ENCODE data around the gene FAM193A.
"Not testable (repeated sequence)": the region's sequence is repeated elsewhere in the genome, so short reads cannot be mapped to it uniquely, and the experiment has no call there.

Gene FAM193A

GRCh38 chr4:2516635-2517034 lies 19.8 kb upstream of the FAM193A start:
- no peak for DNase-seq (ENCODE audit: low read depth)

GRCh38 chr4:2526559-2526958 lies 9.9 kb upstream of the FAM193A start:
- DNase-seq (ENCODE audit: low read depth): no peak

- no peak for DNase-seq (ENCODE audit: low read depth)
These were observed 1.5 kb upstream of the FAM193A start for GRCh38 chr4:2534904-2535375.

GRCh38 chr4:2535376-2536192 lies 863 bp upstream of the FAM193A start:
- DNase-seq (ENCODE audit: low read depth): peak; percentile 31

DNA sequence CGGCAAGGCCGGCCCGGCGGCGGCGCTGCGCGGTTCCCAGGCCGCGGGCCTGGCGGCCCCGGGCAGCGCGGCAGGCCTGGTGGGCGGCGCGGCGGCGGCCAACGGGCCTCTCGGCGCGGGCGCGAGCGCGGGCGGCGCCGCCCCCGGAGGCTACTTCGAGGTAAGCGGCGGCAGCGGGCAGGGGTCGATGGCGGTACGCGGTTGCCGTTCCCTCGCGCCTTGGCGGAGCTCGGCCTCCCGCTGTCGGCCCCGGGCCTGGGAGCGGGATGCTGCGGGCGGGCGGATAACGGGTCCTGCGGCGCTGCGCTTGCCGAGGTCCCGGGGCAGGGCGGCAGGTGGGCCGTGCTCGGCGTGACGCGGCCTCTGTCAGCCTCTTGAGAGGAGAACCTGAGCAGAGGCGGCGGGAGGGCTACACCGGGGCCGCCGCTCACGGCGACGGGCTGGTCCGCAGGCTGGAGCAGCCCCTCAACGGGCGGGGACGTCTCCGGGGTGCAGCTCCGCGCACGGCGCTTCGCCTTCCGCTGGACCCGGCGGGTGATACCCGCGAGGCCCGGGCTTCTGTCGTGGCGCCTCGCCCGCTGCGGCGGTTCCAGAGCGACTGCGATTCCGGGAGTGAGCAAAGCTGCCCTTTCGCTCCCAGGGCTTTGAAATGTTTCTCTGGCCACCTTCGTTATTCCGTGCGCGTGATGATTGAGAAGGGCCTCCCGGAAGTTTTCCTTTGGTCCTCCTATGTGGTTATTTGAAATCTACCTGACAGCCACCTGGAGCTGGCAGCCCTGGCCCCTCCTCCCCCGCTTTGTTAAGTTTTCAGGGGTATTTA lies 774 bp downstream of the FAM193A start:
- peak; percentile 44 for DNase-seq (ENCODE audit: low read depth)

DNA sequence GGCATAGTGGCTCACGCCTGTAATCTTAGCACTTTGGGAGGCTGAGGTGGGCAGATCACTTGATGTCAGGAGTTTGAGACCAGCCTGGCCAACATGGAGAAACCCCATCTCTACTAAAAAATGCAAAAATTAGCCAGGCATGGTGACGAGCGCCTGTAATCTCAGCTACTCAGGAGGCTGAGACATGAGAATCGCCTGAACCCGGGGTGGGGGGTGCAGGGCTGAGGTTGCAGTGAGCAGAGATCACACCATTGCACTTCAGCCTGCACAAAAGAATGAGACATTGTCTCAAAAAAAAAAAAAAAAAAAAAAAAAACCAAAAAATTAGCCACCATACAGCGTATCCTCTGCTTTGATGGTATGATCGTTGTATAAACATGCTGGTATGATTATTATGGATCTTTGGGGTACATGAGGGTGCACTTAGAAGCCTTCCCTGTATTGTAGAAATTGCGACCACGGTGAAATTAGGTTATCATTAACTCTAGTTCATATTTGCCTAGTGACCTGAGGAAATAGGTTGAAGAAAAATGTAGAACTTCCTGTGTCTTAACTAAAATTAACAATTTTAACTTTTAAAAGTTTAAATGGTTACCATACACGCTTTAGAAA lies 7.2 kb downstream of the FAM193A start:
- not testable (repeated sequence) for DNase-seq (ENCODE audit: low read depth)

DNA sequence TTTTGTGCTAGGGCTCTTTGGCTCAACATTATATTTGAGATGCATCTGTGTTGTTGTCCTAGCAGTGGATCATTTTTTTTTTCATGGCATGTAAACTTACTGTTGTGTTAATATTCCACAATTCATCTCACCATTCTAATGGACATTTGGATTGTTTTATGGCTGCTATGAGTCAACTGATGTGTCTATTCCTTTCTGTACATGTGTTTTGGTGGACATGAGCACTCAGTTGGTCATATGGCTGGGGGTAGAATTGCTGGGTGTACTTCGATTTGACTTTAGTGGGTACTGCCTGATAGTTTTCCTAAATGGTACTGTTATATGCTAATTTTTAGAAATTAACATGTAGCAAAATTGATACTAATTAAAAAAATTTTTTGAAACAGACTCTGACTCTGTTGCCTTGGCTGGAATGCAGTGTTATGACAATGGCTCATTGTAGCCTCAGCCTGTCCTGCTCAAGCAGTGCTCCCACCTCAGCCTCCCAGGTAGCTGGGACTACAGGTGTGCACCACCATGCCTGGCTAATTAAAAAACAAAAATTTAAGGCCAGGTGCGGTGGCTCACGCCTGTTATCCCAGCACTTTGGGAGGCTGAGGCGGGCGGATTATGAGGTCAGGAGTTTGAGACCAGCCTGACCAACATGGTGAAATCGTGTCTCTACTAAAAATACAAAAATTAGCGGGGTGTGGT lies 9.0 kb downstream of the FAM193A start:
- DNase-seq (ENCODE audit: low read depth): no peak

DNA sequence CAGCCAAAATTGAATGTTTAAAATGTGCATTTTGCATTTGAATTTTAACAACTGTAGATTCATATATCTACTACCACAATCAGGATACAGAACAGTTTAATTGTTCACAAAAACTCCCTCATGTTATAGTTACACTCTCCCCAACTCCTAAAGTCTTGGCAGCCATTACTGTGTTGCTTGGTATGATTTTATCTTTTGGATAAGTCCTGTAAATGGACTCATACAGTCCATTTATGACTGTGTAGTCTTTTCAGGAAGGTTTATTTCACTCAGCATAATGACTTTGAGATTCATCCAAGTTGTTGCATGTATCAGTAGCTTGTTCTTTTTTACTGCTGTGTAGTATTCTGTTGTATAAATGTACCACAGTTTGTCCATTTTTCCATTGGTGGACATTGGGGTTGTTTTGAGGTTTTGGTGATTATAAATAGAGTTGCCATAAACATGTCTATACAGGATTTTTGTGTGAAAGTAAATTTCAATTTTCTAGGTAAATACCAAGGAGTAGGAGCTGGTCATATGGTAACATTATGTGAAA lies 9.9 kb downstream of the FAM193A start:
- DNase-seq (ENCODE audit: low read depth): no peak

DNA sequence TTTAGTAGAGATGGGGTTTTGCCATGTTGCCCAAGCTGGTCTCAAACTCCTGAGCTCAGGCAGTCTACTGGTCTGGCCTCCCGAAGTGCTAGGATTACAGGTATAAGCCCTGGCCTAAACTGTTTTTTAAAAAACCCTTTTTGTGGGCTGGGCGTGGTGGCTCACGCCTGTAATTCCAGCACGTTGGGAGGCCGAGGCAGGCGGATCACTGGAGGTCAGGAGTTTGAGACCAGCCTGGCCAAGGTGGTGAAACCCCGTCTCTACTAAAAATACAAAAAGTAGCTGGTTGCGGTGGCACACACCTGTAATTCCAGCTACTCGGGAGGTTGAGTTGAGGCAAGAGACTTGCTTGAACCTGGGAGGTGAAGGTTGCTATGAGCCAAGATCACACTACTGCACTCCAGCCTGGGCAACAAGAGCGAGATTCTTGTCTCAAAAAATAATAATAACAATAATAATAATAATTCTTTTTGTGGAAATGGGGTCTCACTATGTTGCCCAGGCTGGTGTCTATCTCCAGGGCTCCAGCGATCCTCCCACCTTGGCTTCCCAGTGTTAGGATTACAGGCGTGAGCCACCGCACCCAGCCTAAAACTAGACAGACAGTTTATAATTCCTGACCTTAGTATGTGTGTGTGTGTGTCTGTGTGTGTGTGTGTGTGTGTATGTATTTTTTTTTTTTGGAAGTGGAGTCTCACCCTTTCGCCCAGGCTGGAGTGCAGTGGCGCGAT lies 10.7 kb downstream of the FAM193A start:
- not testable (repeated sequence) for DNase-seq (ENCODE audit: low read depth)

DNA sequence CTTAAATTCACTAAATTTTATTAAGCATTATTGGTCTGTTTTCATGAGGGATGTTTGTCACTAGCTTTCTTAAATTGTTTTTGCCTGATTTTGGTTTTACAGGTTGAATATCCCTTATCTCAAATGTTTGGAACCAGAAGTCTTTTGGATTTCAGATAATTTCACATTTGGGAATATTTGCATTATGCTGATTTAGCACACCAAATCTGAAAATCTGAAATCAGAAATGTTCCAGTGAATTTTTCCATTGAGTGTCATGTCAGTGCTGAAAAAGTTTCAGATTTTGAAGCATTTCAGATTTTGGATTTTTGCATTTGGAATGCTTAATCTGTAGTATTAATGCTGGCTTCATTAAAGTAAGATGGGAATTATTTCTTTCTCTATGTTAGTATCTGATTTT lies 14.7 kb downstream of the FAM193A start:
- no peak for DNase-seq (ENCODE audit: low read depth)

DNA sequence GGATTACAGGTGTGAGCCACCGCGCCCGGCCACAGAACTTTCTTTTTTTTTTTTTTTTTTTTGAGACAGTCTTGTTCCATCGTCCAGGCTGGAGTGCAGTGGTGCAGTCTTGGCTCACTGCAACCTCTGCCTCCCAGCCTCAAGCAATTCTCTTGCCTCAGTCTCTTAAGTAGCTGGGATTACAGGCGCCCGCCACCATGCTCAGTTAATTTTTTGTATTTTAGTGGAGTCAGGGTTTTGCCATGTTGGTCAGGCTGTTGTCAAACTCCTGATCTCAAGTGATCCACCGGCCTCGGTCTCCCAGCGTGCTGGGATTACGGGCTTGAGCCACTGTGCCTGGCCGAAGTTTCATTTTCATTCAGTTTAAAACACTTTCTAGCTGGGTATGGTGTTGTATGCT lies 16.4 kb downstream of the FAM193A start:
- DNase-seq (ENCODE audit: low read depth): no peak

DNA sequence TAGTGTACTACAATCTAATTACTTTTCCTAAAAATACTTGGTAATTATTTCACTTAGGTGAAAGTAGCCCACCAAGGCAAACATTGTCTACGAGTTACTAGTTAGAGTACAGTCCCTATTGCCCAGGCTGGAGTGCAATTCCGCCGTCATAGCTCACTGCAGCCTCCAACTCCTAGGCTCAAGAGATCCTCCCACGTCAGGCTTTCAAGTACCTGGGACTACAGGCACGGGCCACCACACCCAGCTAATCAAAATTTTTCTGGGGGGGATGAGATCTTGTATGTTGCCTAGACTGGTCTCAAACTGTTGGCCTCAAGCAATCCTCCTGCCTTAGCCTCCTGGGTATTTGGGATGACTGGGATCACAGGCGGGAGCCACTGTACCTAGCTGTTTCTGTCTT lies 21.9 kb downstream of the FAM193A start:
- DNase-seq (ENCODE audit: low read depth): no peak

DNA sequence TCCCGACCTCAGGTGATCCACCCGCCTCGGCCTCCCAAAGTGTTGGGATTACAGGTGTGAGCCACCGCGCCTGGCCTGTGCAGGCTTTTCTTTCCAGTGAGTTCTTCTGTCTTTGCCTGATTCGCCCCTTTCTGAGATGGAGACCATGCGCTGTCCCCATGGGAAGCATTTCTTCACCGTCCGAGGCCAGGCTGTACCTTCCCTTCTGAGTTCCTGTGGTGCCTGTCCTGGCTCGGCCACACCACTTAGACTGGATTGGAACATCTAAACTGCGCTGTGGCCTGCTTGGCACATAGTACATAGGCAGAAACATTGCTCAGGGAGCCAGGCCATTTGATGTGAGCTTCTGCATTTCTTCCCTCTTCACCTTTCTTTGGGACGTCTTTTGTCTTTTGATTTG lies 23.7 kb downstream of the FAM193A start:
- no peak for DNase-seq (ENCODE audit: low read depth)

DNA sequence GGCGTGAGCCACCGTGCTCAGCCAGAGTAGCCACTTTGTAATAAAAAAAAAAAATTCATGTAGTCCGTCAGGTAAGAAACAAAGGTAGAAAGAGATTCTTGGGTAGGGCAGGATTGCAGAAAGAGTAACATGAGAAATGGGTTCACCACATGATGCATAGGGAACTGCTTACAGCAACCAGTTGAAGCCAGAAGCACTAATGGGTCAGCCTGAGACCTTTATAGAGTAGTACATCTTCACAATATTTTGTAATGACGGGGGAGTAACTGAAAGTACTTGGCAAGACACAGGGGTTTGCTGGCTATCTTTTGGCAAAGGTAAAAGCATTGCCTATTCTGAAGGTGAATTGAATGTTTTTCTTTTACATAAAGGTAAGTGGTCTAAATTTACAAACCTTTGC lies 29.1 kb downstream of the FAM193A start:
- DNase-seq (ENCODE audit: low read depth): no peak

DNA sequence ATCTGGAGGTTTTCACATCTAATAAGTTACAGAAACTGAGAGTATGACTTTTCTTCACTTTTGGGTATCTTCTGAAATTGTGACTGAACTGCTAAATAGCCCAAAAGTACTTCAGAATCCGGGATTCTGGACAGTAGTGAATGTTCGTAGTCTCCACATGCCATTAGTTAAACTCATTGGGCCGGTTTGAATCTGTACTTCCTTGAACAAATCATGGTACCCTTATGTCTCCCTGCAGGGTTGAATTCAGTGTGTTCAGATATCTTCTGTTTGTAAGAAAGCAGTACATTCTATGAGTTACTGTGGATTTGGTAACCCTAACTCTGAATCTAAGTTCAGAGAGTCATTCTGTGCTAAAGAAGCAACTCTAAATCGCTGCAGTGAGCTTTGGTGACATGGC lies 33.6 kb downstream of the FAM193A start:
- no peak for DNase-seq (ENCODE audit: low read depth)

- DNase-seq (ENCODE audit: low read depth): no peak
These were observed 34.2 kb downstream of the FAM193A start for GRCh38 chr4:2570551-2571222.

DNA sequence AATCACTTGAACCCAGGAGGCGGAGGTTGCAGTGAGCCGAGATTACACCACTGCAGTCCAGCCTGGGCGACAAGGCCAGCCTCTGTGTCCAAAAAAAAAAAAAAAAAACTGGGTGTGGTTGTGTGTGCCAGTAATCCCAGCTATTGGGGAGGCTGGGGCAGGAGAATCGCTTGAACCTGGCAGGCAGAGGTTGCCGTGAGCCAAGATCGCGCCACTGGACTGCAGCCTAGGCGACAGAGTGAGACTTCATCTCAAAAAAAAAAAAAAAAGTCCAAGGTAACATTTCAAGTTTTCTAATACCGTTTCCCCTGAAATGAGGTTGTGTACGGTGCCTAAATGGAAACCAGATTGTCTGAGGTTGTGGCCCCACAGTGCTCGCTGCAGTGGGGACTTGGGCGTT lies 35.6 kb downstream of the FAM193A start:
- no peak for DNase-seq (ENCODE audit: low read depth)

DNA sequence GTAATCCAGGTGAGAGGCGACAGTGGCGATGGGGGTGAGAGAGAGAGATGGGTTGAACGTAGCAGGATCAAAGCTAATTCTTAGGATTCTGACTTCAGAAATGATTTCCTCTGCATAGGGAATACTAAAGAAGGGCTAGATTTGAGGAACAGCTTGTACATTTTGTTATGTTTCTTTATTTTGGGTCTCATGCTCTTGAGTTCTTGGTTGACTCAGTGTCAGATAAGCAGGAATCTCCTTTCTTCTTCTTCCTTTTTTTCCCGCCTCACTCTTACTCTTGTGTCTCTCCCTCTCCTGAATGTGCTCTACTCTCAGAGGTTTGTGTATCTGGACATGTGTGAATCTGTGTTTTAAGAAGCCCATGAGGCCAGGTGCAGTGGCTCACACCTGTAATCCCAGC lies 36.4 kb downstream of the FAM193A start:
- DNase-seq (ENCODE audit: low read depth): no peak

DNA sequence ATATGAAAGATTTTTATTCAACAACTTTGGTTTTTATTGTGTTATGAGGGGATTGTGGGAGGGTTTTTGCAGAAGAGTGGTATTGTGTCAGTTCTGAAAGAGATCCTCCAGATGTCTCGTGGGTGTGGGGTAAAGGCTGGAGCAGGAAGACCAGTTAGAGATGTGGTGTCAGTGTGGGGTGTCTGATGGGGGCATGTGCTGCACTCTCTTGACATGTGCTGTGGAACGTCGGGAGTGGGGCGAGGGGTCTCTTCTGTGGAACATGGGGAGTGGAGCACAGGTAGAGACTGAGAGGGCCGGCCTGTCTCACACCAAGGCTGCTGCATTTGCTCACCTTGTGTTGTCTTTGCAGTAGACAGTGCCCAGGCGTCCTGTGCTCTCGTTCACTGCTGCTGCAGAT lies 37.6 kb downstream of the FAM193A start:
- no peak for DNase-seq (ENCODE audit: low read depth)

DNA sequence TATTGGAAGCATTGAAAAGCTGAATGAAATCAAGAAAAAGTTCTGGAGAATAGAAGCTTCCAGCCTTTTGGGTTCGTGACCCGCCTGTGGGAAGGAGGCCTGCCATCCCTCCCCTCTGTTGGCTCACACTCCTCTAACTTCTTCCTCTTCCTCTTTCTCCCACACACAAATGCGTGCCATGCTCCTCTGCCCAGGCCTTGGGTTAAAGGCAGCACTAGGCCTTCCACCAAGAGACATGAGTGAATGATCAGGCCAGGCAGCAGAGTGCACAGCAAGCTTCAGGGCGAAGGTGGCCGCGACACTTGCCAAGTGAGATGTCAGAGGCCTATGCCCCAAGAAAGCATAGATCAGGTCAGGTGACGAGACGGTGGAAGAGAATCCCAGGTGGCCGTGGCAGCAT lies 38.4 kb downstream of the FAM193A start:
- no peak for DNase-seq (ENCODE audit: low read depth)

- DNase-seq (ENCODE audit: low read depth): no peak
These were observed 39.8 kb downstream of the FAM193A start for GRCh38 chr4:2576290-2576689.
